ENCODE data around the gene THOC1. TPM values are rescaled to one million over a fixed set of nuclear protein-coding genes. Genes with fewer than 3 reads are reported as not detected.

THOC1 gene
- total and polyA plus RNA-seq, 2 experiments from 2014 or later = 73.0 to 108 TPM

GRCh38 chr18:228586-228985, 39.3 kb downstream of the THOC1 start:
- Histone ChIP-seq H3K4me3 (no peak overlapping the region), H3K79me2 (replicated peaks; ENCODE audit: insufficient read depth) (no peaks in the 10 kb centered on the region), H2AFZ (no peak overlapping the region), H3K4me1 (ENCODE audit: insufficient read depth) (no peaks in the 10 kb centered on the region), H3K27ac (ENCODE audit: low read depth) (no peak overlapping the region), H3K36me3 (ENCODE audit: insufficient read depth) (peaks cover 15% of the 10 kb centered on the region), H3K27me3 (ENCODE audit: insufficient read depth) (no peaks in the 10 kb centered on the region), H3K4me2 (no peak overlapping the region), H3F3A (replicated peaks; ENCODE audit: low read depth) (no peaks in the 10 kb centered on the region), H3K9me2 (ENCODE audit: insufficient read depth) (no peaks in the 10 kb centered on the region), H4K20me1 (replicated peaks; ENCODE audit: insufficient read depth) (peaks cover 11% of the 10 kb centered on the region; the same call in 1 of the 2 replicates)
- no peak for ATAC-seq
- Mint-ChIP-seq H3K9me3 (no peaks in the 10 kb centered on the region), H3K27ac (no peak overlapping the region), H3K27me3 (ENCODE audit: insufficient read depth, low read depth, poor library complexity) (no peaks in the 10 kb centered on the region), H3K4me3 (no peak overlapping the region), H3K36me3 (ENCODE audit: low read depth) (peaks cover 30% of the 10 kb centered on the region; the same call in 2 of the 3 replicates), H3K4me1 (no peaks in the 10 kb centered on the region)
- DNase-seq (ENCODE audit: low spot score) = no peak
- no peak for TF ChIP-seq CREB1 (CRISPR knock-in tag; IDR thresholded peaks at IDR 0.05; ENCODE audit: low read depth)
- no peak for TF ChIP-seq NANOG (IDR thresholded peaks at IDR 0.05; ENCODE audit: borderline replicate concordance)
- no peak for TF ChIP-seq JUNB (IDR thresholded peaks at IDR 0.05; ENCODE audit: unreplicated experiment)
- TF ChIP-seq ZNF462 (CRISPR knock-in tag; IDR thresholded peaks at IDR 0.05) = no peak
- no peak for TF ChIP-seq EZH2 (IDR thresholded peaks at IDR 0.05; ENCODE audit: low read depth, unreplicated experiment)
- TF ChIP-seq ZNF114 (CRISPR knock-in tag; IDR thresholded peaks at IDR 0.05) = no peak
- TF ChIP-seq ETS1 (IDR thresholded peaks at IDR 0.05) = no peak
- TF ChIP-seq REST (IDR thresholded peaks at IDR 0.05; ENCODE audit: unreplicated experiment) = no peak
- TF ChIP-seq STAT1 (IDR thresholded peaks at IDR 0.05; ENCODE audit: unreplicated experiment) = no peak

All from GM23338 (cell line).